Smooth muscle cell (in vitro differentiated cells): Measurements from ENCODE around the gene SIN3B. TPM values are rescaled to one million over a fixed set of nuclear protein-coding genes. Genes with fewer than 3 reads are reported as not detected.

Source experiments
- DNase-seq: peaks from one replicate; lab custom pipeline; 2025; ENCODE audit not compliant: unreplicated experiment; lab: John Stamatoyannopoulos, UW
- H2AFZ ChIP-seq: fragments of 200-600 bp; sonication (generic); 2 replicates; pipeline ENCODE4 v1.6.0; 2016; ENCODE audit warnings: antibody characterized with exemption, low read depth, mild to moderate bottlenecking
- H3F3A ChIP-seq: fragments of 200-600 bp; sonication (generic); 2 replicates; pipeline ENCODE4 v1.6.0; 2017; ENCODE audit warnings: antibody characterized with exemption, low read depth
- H3K27ac ChIP-seq: fragments of 200-600 bp; sonication (generic); 2 replicates; pipeline ENCODE4 v1.5.1; 2016; ENCODE audit warnings: low read depth, mild to moderate bottlenecking
- H3K27me3 ChIP-seq: fragments of 200-600 bp; sonication (generic); 2 replicates; pipeline ENCODE4 v1.6.1; 2016; ENCODE audit warnings: low read depth, mild to moderate bottlenecking
- H3K36me3 ChIP-seq: fragments of 200-600 bp; sonication (generic); 2 replicates; pipeline ENCODE4 v1.5.1; 2016; ENCODE audit warnings: low read depth
- H3K4me1 ChIP-seq: fragments of 200-600 bp; sonication (generic); 2 replicates; pipeline ENCODE4 v1.5.1; 2016; ENCODE audit warnings: low read depth
- H3K4me2 ChIP-seq: fragments of 200-600 bp; sonication (generic); 2 replicates; pipeline ENCODE4 v1.6.0; 2016; ENCODE audit warnings: mild to moderate bottlenecking
- H3K4me3 ChIP-seq: fragments of 200-600 bp; sonication (generic); 2 replicates; pipeline ENCODE4 v1.5.1; 2016; ENCODE audit warnings: mild to moderate bottlenecking
- H3K79me2 ChIP-seq: fragments of 200-600 bp; sonication (generic); 2 replicates; pipeline ENCODE4 v1.6.0; 2016; ENCODE audit warnings: low read depth, mild to moderate bottlenecking
- H3K9ac ChIP-seq: fragments of 200-600 bp; sonication (generic); 2 replicates; pipeline ENCODE4 v1.6.0; 2016; ENCODE audit warnings: low read depth
- H3K9me3 ChIP-seq: fragments of 200-600 bp; sonication (generic); replicated peaks from 2 replicates; pipeline ENCODE4 v1.5.1; 2016; ENCODE audit warnings: low read depth
- H4K20me1 ChIP-seq: fragments of 200-600 bp; sonication (generic); 2 replicates; pipeline ENCODE4 v1.6.0; 2016; ENCODE audit warnings: low read depth
- CTCF ChIP-seq: fragments of 200-600 bp; sonication (generic); IDR thresholded peaks from 2 replicates; pipeline ENCODE4 v1.5.1; 2017; ENCODE audit warnings: borderline replicate concordance, mild to moderate bottlenecking, antibody characterized with exemption; ENCODE audit not compliant: insufficient read depth, poor library complexity, severe bottlenecking
- WGBS: methylation state at CpG from one replicate; pipeline ENCODE4 v1.1.7; 2016; ENCODE audit warnings: low lambda C conversion rate; 5-methylcytosine and 5-hydroxymethylcytosine counted together
- polyA plus RNA-seq: library from polyadenylated mRNA; unstranded; fragments of >200 nt; fragmentation: Nextera tagmentation; extraction: Ambion mirVana; gene quantifications from 2 replicates; pipeline ENCODE4 v1.2.1, GENCODE V29; 2016
- total RNA-seq: library from RNA; depleted of rRNA; stranded (reverse); fragments of >200 nt; gene quantifications from 2 replicates; pipeline ENCODE4 v1.2.3, GENCODE V29; 2014

SIN3B gene
- total and polyA plus RNA-seq, 2 experiments from 2014 or later, result 16.5 to 25.1 TPM

- no peak overlapping the region for H3K4me2 ChIP-seq
- no peaks in the 10 kb centered on the region for H3F3A ChIP-seq
- peaks cover 18% of the 10 kb centered on the region for H3K79me2 ChIP-seq
- H3K27me3 ChIP-seq, result no peaks in the 10 kb centered on the region
- H4K20me1 ChIP-seq, result peaks cover 13% of the 10 kb centered on the region
- H3K4me3 ChIP-seq, result no peak overlapping the region
- H3K27ac ChIP-seq, result no peak overlapping the region
- H3K9ac ChIP-seq, result no peak overlapping the region
- H3K4me1 ChIP-seq, result no peaks in the 10 kb centered on the region
- TF ChIP-seq CTCF, result no peak
- no peak for DNase-seq
- H3K36me3 ChIP-seq, result peaks cover 5% of the 10 kb centered on the region
- 96% methylated on average over 34 of the region's 39 CpGs for WGBS
- H2AFZ ChIP-seq, result no peak overlapping the region
- no peaks in the 10 kb centered on the region for H3K9me3 ChIP-seq
Observed at GRCh38 chr19:16875584-16876555, 46.7 kb downstream of the SIN3B start.

GRCh38 chr19:16876904-16877361 is 47.7 kb downstream of the SIN3B start:
- Histone ChIP-seq H4K20me1 (peaks cover 13% of the 10 kb centered on the region), H3K4me3 (no peak overlapping the region), H3K36me3 (peaks cover 1% of the 10 kb centered on the region), H2AFZ (no peak overlapping the region), H3K4me1 (no peaks in the 10 kb centered on the region), H3K27me3 (no peaks in the 10 kb centered on the region), H3K9me3 (no peaks in the 10 kb centered on the region), H3F3A (no peaks in the 10 kb centered on the region), H3K79me2 (peaks cover 14% of the 10 kb centered on the region), H3K4me2 (no peak overlapping the region), H3K27ac (no peak overlapping the region), H3K9ac (no peak overlapping the region)
- TF ChIP-seq CTCF, result no peak
- no peak for DNase-seq
- 94% methylated on average over 12 of the region's 12 CpGs for WGBS

GRCh38 chr19:16877581-16877980 is 48.4 kb downstream of the SIN3B start:
- no peak for TF ChIP-seq CTCF
- Histone ChIP-seq H3K4me3 (no peak overlapping the region), H3F3A (no peaks in the 10 kb centered on the region), H3K4me2 (no peak overlapping the region), H3K9me3 (no peaks in the 10 kb centered on the region), H3K27me3 (no peaks in the 10 kb centered on the region), H2AFZ (no peak overlapping the region), H3K36me3 (no peaks in the 10 kb centered on the region), H4K20me1 (peaks cover 13% of the 10 kb centered on the region), H3K27ac (no peak overlapping the region), H3K4me1 (no peaks in the 10 kb centered on the region), H3K9ac (no peak overlapping the region), H3K79me2 (peaks cover 14% of the 10 kb centered on the region)
- WGBS, result 89% methylated on average over 10 of the region's 11 CpGs
- DNase-seq, result no peak
